ENCODE measurements around the gene SHC3. TPM values are rescaled to one million over a fixed set of nuclear protein-coding genes. Genes with fewer than 3 reads are reported as not detected.

Gene SHC3
- total and polyA plus RNA-seq, 12 donors = 0.15 to 0.71 (median 0.33) TPM

- no peaks in the 10 kb centered on the region for H3K27me3 ChIP-seq
- H3K9me3 ChIP-seq = peaks cover 0 to 16% (median 0%) of the 10 kb centered on the region in 11 donors
- H3K4me1 ChIP-seq = peaks cover 0 to 19% (median 2%) of the 10 kb centered on the region in 9 donors
- WGBS, 2 donors = 76 to 81% methylated on average over 8 of the region's 8 CpGs
- intact Hi-C loops (cut with DNase I) = loop anchor here in 1 of 10 donors (10.0 kb wide), 1 partner anchor 191 kb away; no protein-coding TSS in a partner anchor
- no peak overlapping the region for H3K27ac ChIP-seq
- no peak overlapping the region for H3K4me3 ChIP-seq
- no peak for ATAC-seq
- no peaks in the 10 kb centered on the region for H3K36me3 ChIP-seq
- TF ChIP-seq CTCF (IDR thresholded peaks at IDR 0.05) = no peak
- DNase-seq = no peak
Observed at GRCh38 chr9:88975966-88976889, 202.4 kb downstream of the SHC3 start.

- WGBS, 2 donors = 71 to 77% methylated on average over 7 of the region's 7 CpGs
- intact Hi-C loops (cut with DNase I) = loop anchor here in 1 of 10 donors (10.0 kb wide), 1 partner anchor 190 kb away; no protein-coding TSS in a partner anchor
- no peak for DNase-seq
Observed at GRCh38 chr9:88974641-88975040, 204.0 kb downstream of the SHC3 start.

GRCh38 chr9:88973281-88974045 is 205.2 kb downstream of the SHC3 start:
- ATAC-seq (no peak), DNase-seq (no peak)
- Histone ChIP-seq H3K27ac (no peak overlapping the region), H3K9me3 (peaks cover 0 to 12% (median 0%) of the 10 kb centered on the region in 11 donors), H3K36me3 (no peaks in the 10 kb centered on the region), H3K4me1 (peaks cover 0 to 11% (median 0%) of the 10 kb centered on the region in 9 donors), H3K4me3 (no peak overlapping the region), H3K27me3 (peaks cover 0 to 6% (median 0%) of the 10 kb centered on the region in 7 donors)
- 93% methylated on average over 12 of the region's 12 CpGs for WGBS, 2 donors
- intact Hi-C loops (cut with DNase I) = loop anchor here in 1 of 10 donors (10.0 kb wide), 1 partner anchor 189 kb away; no protein-coding TSS in a partner anchor
- TF ChIP-seq CTCF (IDR thresholded peaks at IDR 0.05) = no peak

More at GRCh38 chr9:88974641-88975040, 204.0 kb downstream of the SHC3 start:
- no peaks in the 10 kb centered on the region for H3K36me3 ChIP-seq
- TF ChIP-seq CTCF (IDR thresholded peaks at IDR 0.05) = no peak
- H3K4me3 ChIP-seq = no peak overlapping the region
- H3K9me3 ChIP-seq = peaks cover 0 to 12% (median 0%) of the 10 kb centered on the region in 11 donors
- H3K27me3 ChIP-seq = no peaks in the 10 kb centered on the region
- no peak for ATAC-seq
- H3K27ac ChIP-seq = no peak overlapping the region
- H3K4me1 ChIP-seq = peaks cover 0 to 19% (median 2%) of the 10 kb centered on the region in 9 donors

GRCh38 chr9:88972401-88972800 is 206.2 kb downstream of the SHC3 start:
- ATAC-seq (no peak), DNase-seq (no peak)
- peaks cover 0 to 12% (median 0%) of the 10 kb centered on the region in 11 donors for H3K9me3 ChIP-seq
- H3K27ac ChIP-seq = no peak overlapping the region
- peaks cover 0 to under 1% (median 0%) of the 10 kb centered on the region in 9 donors for H3K4me1 ChIP-seq
- 85 to 89% methylated on average over 4 of the region's 4 CpGs for WGBS, 2 donors
- H3K4me3 ChIP-seq = no peak overlapping the region
- no peaks in the 10 kb centered on the region for H3K36me3 ChIP-seq
- peaks cover 0 to 6% (median 0%) of the 10 kb centered on the region in 7 donors for H3K27me3 ChIP-seq
- no peak for TF ChIP-seq CTCF (IDR thresholded peaks at IDR 0.05)
- intact Hi-C loops (cut with DNase I) = loop anchor here in 1 of 10 donors (10.0 kb wide), 1 partner anchor 188 kb away; no protein-coding TSS in a partner anchor
